Immature natural killer cell (primary cell): ENCODE measurements around the gene ITPK1. TPM values are rescaled to one million over a fixed set of nuclear protein-coding genes. Genes with fewer than 3 reads are reported as not detected.

ENCODE experiments used
- DNase-seq, 3 donors: peaks; one replicate each; pipeline ENCODE4 v3.0.0; 2022; ENCODE audit warnings: mixed read lengths in 1 of 3
- H3K27ac Mint-ChIP-seq, 6 donors: one replicate each; pipeline ENCODE4 v1.8.0; 2020; ENCODE audit warnings: mixed read lengths in 6 of 6, mild to moderate bottlenecking in 5 of 6, inconsistent platforms in 4 of 6, moderate library complexity in 3 of 6
- H3K27me3 Mint-ChIP-seq, 3 donors: one replicate each; pipeline ENCODE4 v1.8.0; 2020 to 2021; ENCODE audit warnings: low read depth in 3 of 3, mild to moderate bottlenecking in 3 of 3, mixed read lengths in 3 of 3, moderate library complexity in 3 of 3, inconsistent platforms in 1 of 3
- H3K36me3 Mint-ChIP-seq, 3 donors: one replicate each; pipeline ENCODE4 v1.8.0; 2020; ENCODE audit warnings: mixed read lengths in 3 of 3, inconsistent platforms in 2 of 3, mild to moderate bottlenecking in 2 of 3
- H3K4me1 Mint-ChIP-seq, 2 donors: one replicate each; pipeline ENCODE4 v1.8.0; 2020; ENCODE audit warnings: inconsistent platforms in 2 of 2, mild to moderate bottlenecking in 2 of 2, mixed read lengths in 2 of 2, moderate library complexity in 1 of 2
- H3K4me3 Mint-ChIP-seq, 5 donors: one replicate each; pipeline ENCODE4 v1.8.0; 2020; ENCODE audit warnings: mild to moderate bottlenecking in 5 of 5, mixed read lengths in 5 of 5, inconsistent platforms in 3 of 5, moderate library complexity in 3 of 5
- H3K9me3 Mint-ChIP-seq, 6 donors: one replicate each; pipeline ENCODE4 v1.8.0; 2020; ENCODE audit warnings: mild to moderate bottlenecking in 6 of 6, mixed read lengths in 6 of 6, inconsistent platforms in 4 of 6, moderate library complexity in 3 of 6
- polyA plus RNA-seq, 3 donors: library from polyadenylated mRNA; unstranded; fragments of 300-500 nt; fragmentation: Illumina TruSeq; gene quantifications; one replicate each; pipeline ENCODE4 v1.2.3, GENCODE V29; 2021

ITPK1 gene
- polyA plus RNA-seq, 3 donors from 2014 or later, result 19.5 to 53.0 (median 21.7) TPM

GRCh38 chr14:93044121-93044520 is 71.6 kb downstream of the ITPK1 start:
- peak overlapping the region in 5 of 6 donors; percentile 52 to 93 (median 87) for H3K27ac Mint-ChIP-seq
- no peaks in the 10 kb centered on the region for H3K9me3 Mint-ChIP-seq
- peak overlapping the region; percentile 41 to 75 (median 54) for H3K4me3 Mint-ChIP-seq
- H3K4me1 Mint-ChIP-seq, result peaks cover 81 to 84% of the 10 kb centered on the region in 2 donors
- H3K27me3 Mint-ChIP-seq, result peaks cover 0 to 8% (median 4%) of the 10 kb centered on the region in 3 donors
- peaks cover 0 to 5% (median 0%) of the 10 kb centered on the region in 3 donors for H3K36me3 Mint-ChIP-seq
- no peak for DNase-seq

GRCh38 chr14:93042968-93043940 is 72.5 kb downstream of the ITPK1 start:
- DNase-seq, result no peak
- H3K9me3 Mint-ChIP-seq, result no peaks in the 10 kb centered on the region
- H3K4me3 Mint-ChIP-seq, result peak overlapping the region; percentile 14 to 59 (median 38)
- H3K27ac Mint-ChIP-seq, result peak overlapping the region; percentile 61 to 93 (median 82)
- no peaks in the 10 kb centered on the region for H3K36me3 Mint-ChIP-seq
- H3K27me3 Mint-ChIP-seq, result peaks cover 0 to 10% (median 4%) of the 10 kb centered on the region in 3 donors
- H3K4me1 Mint-ChIP-seq, result peaks cover 87 to 88% of the 10 kb centered on the region in 2 donors

GRCh38 chr14:93041830-93042229 is 73.9 kb downstream of the ITPK1 start:
- H3K36me3 Mint-ChIP-seq, result no peaks in the 10 kb centered on the region
- H3K27me3 Mint-ChIP-seq, result peaks cover 0 to 10% (median 4%) of the 10 kb centered on the region in 3 donors
- peaks cover 88 to 92% of the 10 kb centered on the region in 2 donors for H3K4me1 Mint-ChIP-seq
- H3K4me3 Mint-ChIP-seq, result peak overlapping the region in 1 of 5 donors; percentile 13
- H3K9me3 Mint-ChIP-seq, result no peaks in the 10 kb centered on the region
- H3K27ac Mint-ChIP-seq, result peak overlapping the region in 4 of 6 donors; percentile 60 to 93 (median 80)
- DNase-seq, result no peak

- no peaks in the 10 kb centered on the region for H3K36me3 Mint-ChIP-seq
- H3K27ac Mint-ChIP-seq, result peak overlapping the region; percentile 74 to 93 (median 86)
- peaks cover 2 to 13% (median 4%) of the 10 kb centered on the region in 3 donors for H3K27me3 Mint-ChIP-seq
- H3K4me1 Mint-ChIP-seq, result peaks cover 85 to 93% of the 10 kb centered on the region in 2 donors
- H3K4me3 Mint-ChIP-seq, result peak overlapping the region in 3 of 5 donors; percentile 2 to 40 (median 7)
- no peak for DNase-seq
- H3K9me3 Mint-ChIP-seq, result no peaks in the 10 kb centered on the region
Measured at GRCh38 chr14:93040982-93041381, 74.7 kb downstream of the ITPK1 start.

- Mint-ChIP-seq H3K27ac (peak overlapping the region; percentile 74 to 93 (median 86)), H3K9me3 (no peaks in the 10 kb centered on the region), H3K27me3 (peaks cover 2 to 13% (median 4%) of the 10 kb centered on the region in 3 donors), H3K36me3 (no peaks in the 10 kb centered on the region), H3K4me3 (peak overlapping the region in 3 of 5 donors; percentile 2 to 40 (median 7)), H3K4me1 (peaks cover 82 to 92% of the 10 kb centered on the region in 2 donors)
- no peak for DNase-seq
Measured at GRCh38 chr14:93040443-93040842, 75.3 kb downstream of the ITPK1 start.

- Mint-ChIP-seq H3K4me1 (peaks cover 80 to 91% of the 10 kb centered on the region in 2 donors), H3K36me3 (no peaks in the 10 kb centered on the region), H3K27ac (peak overlapping the region; percentile 74 to 93 (median 86)), H3K4me3 (peak overlapping the region in 1 of 5 donors; percentile 23), H3K9me3 (no peaks in the 10 kb centered on the region), H3K27me3 (peaks cover 2 to 9% (median 4%) of the 10 kb centered on the region in 3 donors)
- no peak for DNase-seq
Measured at GRCh38 chr14:93039649-93040315, 75.9 kb downstream of the ITPK1 start.

- H3K27me3 Mint-ChIP-seq, result peaks cover 0 to 13% (median 2%) of the 10 kb centered on the region in 3 donors
- no peak overlapping the region for H3K4me3 Mint-ChIP-seq
- H3K9me3 Mint-ChIP-seq, result no peaks in the 10 kb centered on the region
- DNase-seq, result no peak
- H3K36me3 Mint-ChIP-seq, result no peaks in the 10 kb centered on the region
- peaks cover 76 to 91% of the 10 kb centered on the region in 2 donors for H3K4me1 Mint-ChIP-seq
- H3K27ac Mint-ChIP-seq, result peak overlapping the region; percentile 84 to 93 (median 90)
Measured at GRCh38 chr14:93037351-93037750, 78.4 kb downstream of the ITPK1 start.

- no peak for DNase-seq
- Mint-ChIP-seq H3K27ac (peak overlapping the region; percentile 84 to 93 (median 90)), H3K4me1 (peaks cover 72 to 86% of the 10 kb centered on the region in 2 donors), H3K4me3 (peak overlapping the region in 4 of 5 donors; percentile 2 to 46 (median 8)), H3K9me3 (no peaks in the 10 kb centered on the region), H3K27me3 (peaks cover 0 to 9% (median 2%) of the 10 kb centered on the region in 3 donors), H3K36me3 (no peaks in the 10 kb centered on the region)
Measured at GRCh38 chr14:93036652-93037345, 78.9 kb downstream of the ITPK1 start.

- H3K27ac Mint-ChIP-seq, result peak overlapping the region; percentile 84 to 93 (median 90)
- peaks cover 0 to 9% (median 2%) of the 10 kb centered on the region in 3 donors for H3K27me3 Mint-ChIP-seq
- DNase-seq, result peak; percentile 73 to 78 (median 76)
- peaks cover 65 to 79% of the 10 kb centered on the region in 2 donors for H3K4me1 Mint-ChIP-seq
- H3K4me3 Mint-ChIP-seq, result peak overlapping the region in 4 of 5 donors; percentile 2 to 46 (median 14)
- H3K36me3 Mint-ChIP-seq, result no peaks in the 10 kb centered on the region
- no peaks in the 10 kb centered on the region for H3K9me3 Mint-ChIP-seq
Measured at GRCh38 chr14:93035917-93036651, 79.6 kb downstream of the ITPK1 start.

- Mint-ChIP-seq H3K27ac (peak overlapping the region; percentile 84 to 93 (median 90)), H3K4me1 (peaks cover 61 to 77% of the 10 kb centered on the region in 2 donors), H3K4me3 (peak overlapping the region in 1 of 5 donors; percentile 18), H3K27me3 (peaks cover 0 to 9% (median 2%) of the 10 kb centered on the region in 3 donors), H3K9me3 (no peaks in the 10 kb centered on the region), H3K36me3 (no peaks in the 10 kb centered on the region)
- no peak for DNase-seq
Measured at GRCh38 chr14:93035585-93035916, 80.2 kb downstream of the ITPK1 start.

- H3K27me3 Mint-ChIP-seq, result peaks cover 0 to 10% (median 2%) of the 10 kb centered on the region in 3 donors
Measured at GRCh38 chr14:93034671-93034994, 81.1 kb downstream of the ITPK1 start.

GRCh38 chr14:93033983-93034670 is 81.6 kb downstream of the ITPK1 start:
- peak overlapping the region in 4 of 5 donors; percentile 27 to 57 (median 47) for H3K4me3 Mint-ChIP-seq
- H3K4me1 Mint-ChIP-seq, result peaks cover 50 to 68% of the 10 kb centered on the region in 2 donors
- peaks cover 0 to 10% (median 2%) of the 10 kb centered on the region in 3 donors for H3K27me3 Mint-ChIP-seq

More at GRCh38 chr14:93034671-93034994, 81.1 kb downstream of the ITPK1 start:
- no peak for DNase-seq
- Mint-ChIP-seq H3K27ac (peak overlapping the region; percentile 68 to 93 (median 89)), H3K4me3 (peak overlapping the region in 3 of 5 donors; percentile 27 to 57 (median 52)), H3K36me3 (no peaks in the 10 kb centered on the region), H3K9me3 (no peaks in the 10 kb centered on the region), H3K4me1 (peaks cover 55 to 73% of the 10 kb centered on the region in 2 donors)

More at GRCh38 chr14:93033983-93034670, 81.6 kb downstream of the ITPK1 start:
- Mint-ChIP-seq H3K36me3 (no peaks in the 10 kb centered on the region), H3K9me3 (no peaks in the 10 kb centered on the region), H3K27ac (peak overlapping the region; percentile 68 to 93 (median 89))
- DNase-seq, result peak; percentile 52 to 60 (median 56)
